ENCODE measurements around the gene LRRC15.

- TF ChIP-seq CTCF (IDR thresholded peaks at IDR 0.05; ENCODE audit: extremely low read depth in 1 of 2, insufficient read depth in 1 of 2, low read depth in 1 of 2, low read length in 2 of 2) (no peak), POLR2A (IDR thresholded peaks at IDR 0.05; ENCODE audit: low read depth, low read length) (no peak), MYC (IDR thresholded peaks at IDR 0.05; ENCODE audit: low read depth, low read length) (no peak), FOS (IDR thresholded peaks at IDR 0.05; ENCODE audit: borderline replicate concordance, insufficient read depth, low read length) (no peak), POLR2AphosphoS5 (IDR thresholded peaks at IDR 0.05; ENCODE audit: insufficient read depth, low read depth, low read length) (no peak)
These were observed 46.8 kb downstream of the LRRC15 start for GRCh38 chr3:194322678-194323211.
